Heart left ventricle (tissue), 16 donors: Measurements from ENCODE around the gene SMO. TPM values are rescaled to one million over a fixed set of nuclear protein-coding genes. Genes with fewer than 3 reads are reported as not detected.

Experiments used
- ATAC-seq, 4 donors: fragments of 200-7000 bp; cut with Tn5 transposase; one replicate each; pipeline ENCODE4 v1.9.1; 2020 to 2022; ENCODE audit warnings: moderate library complexity in 4 of 4, mild to moderate bottlenecking in 3 of 4, moderate number of reproducible peaks in 1 of 4
- DNase-seq, 5 donors: peaks; one replicate each; pipeline ENCODE4 v3.0.0-alpha.2; 2020
- H3K27ac ChIP-seq, 12 donors: fragments of 200-600 bp; sonication (generic) in 4 of 12; one replicate each; pipeline versions ENCODE4 v1.5.0 to v1.8.0; 2016 to 2022; ENCODE audit warnings: mild to moderate bottlenecking in 2 of 12
- H3K27me3 ChIP-seq, 9 donors: fragments of 200-600 bp; sonication (generic) in 2 of 9; one replicate each; pipeline versions ENCODE4 v1.5.1 to v1.8.0; 2016 to 2022; ENCODE audit warnings: mild to moderate bottlenecking in 3 of 9
- H3K36me3 ChIP-seq, 9 donors: fragments of 200-600 bp; sonication (generic) in 2 of 9; one replicate each; pipeline versions ENCODE4 v1.5.0 to v1.8.0; 2018 to 2022; ENCODE audit warnings: mild to moderate bottlenecking in 2 of 9
- H3K4me1 ChIP-seq, 12 donors: fragments of 200-600 bp; sonication (generic) in 4 of 12; one replicate each; pipeline versions ENCODE4 v1.5.0 to v1.8.0; 2016 to 2022; ENCODE audit warnings: mild to moderate bottlenecking in 3 of 12
- H3K4me3 ChIP-seq, 12 donors: fragments of 200-600 bp; sonication (generic) in 4 of 12; one replicate each; pipeline versions ENCODE4 v1.5.0 to v1.8.0; 2017 to 2022; ENCODE audit warnings: mild to moderate bottlenecking in 9 of 12, moderate library complexity in 4 of 12
- H3K9me3 ChIP-seq, 12 donors: fragments of 200-600 bp; sonication (generic) in 4 of 12; one replicate each; pipeline versions ENCODE4 v1.5.0 to v1.8.0; 2016 to 2022; ENCODE audit warnings: mild to moderate bottlenecking in 1 of 12
- POLR2A ChIP-seq, 2 donors: fragments of 450-650 bp; IDR thresholded peaks; one replicate each; pipeline ENCODE4 v1.6.1; 2017; ENCODE audit warnings: antibody characterized with exemption in 2 of 2, mild to moderate bottlenecking in 2 of 2, moderate library complexity in 2 of 2
- WGBS, 4 donors: extraction: QIAGEN DNeasy Blood & Tissue Kit in 2 of 4; methylation state at CpG; one replicate each; pipeline versions ENCODE4 v1.1.5 to v1.1.7; 2013 to 2018; 5-methylcytosine and 5-hydroxymethylcytosine counted together
- intact Hi-C, 10 donors: fragments of 100-400 bp; cut with DNase I; formaldehyde crosslinking; loops; one replicate each; pipeline versions ENCODE4 v1.11.1 to v1.14.2; 2022
- long read RNA-seq, 3 donors: library from polyadenylated mRNA; unstranded; transcript quantifications; one replicate each; pipeline ENCODE4 v2.0.0, GENCODE V29; 2020 to 2021
- polyA plus RNA-seq, 2 donors: library from polyadenylated mRNA; stranded (reverse); fragments of 200-250 nt; gene quantifications; one replicate each; pipeline ENCODE4 v1.2.3, GENCODE V29; 2013
- total RNA-seq, 9 donors: library from RNA; depleted of rRNA in 2 of 9; stranded (reverse); fragments of >200 nt in 2 of 9; fragmentation: NEBNext Ultra II Directional in 3 of 9; extraction: Animal tissue kit (Norgen Biotek cat#: 25700) in 3 of 9; gene quantifications; one replicate each; pipeline versions ENCODE4 v1.1.0 to v1.2.4, GENCODE V29; 2016 to 2023
- TF ChIP-seq, protein P1 (sequence below), 12 donors: fragments of 200-600 bp; sonication (generic) in 4 of 12; IDR thresholded peaks; one replicate each; pipeline versions ENCODE4 v1.5.0 to v1.8.0; 2018 to 2022; ENCODE audit warnings: antibody characterized with exemption in 12 of 12, mild to moderate bottlenecking in 5 of 12
- donor health status: ischemic (EF 13 %, LVEDD 7.1; RV severe dilation, severe dysfunction).
- donor health status: healthy with polysubstance abuse.
- donor health status: DM: no; HTN: yes; CAD: no.
- donor health status: DM: no; HTN: no; CAD: no.
- donor health status: ischemic (EF 25% LVEDD 6.9; RV normal size, moderate dysfunction).
- donor health status: ischemic (EF 25% LVEDD 5.7; RV mildly dilated, moderate dysfunction).
- donor health status: healthy.
- donor health status: DM: yes; HTN: yes; CAD: no.
- donor health status: ischemic (EF 35%, LVEDD 5.7; RV mildly dilated, moderate dysfunction).
- donor health status: nonischemic (EF 11% LVEDD 7.7; RV severe dilation, severe dysfunction).
- donor health status: DM: yes; HTN: yes; CAD: no.
- donor health status: PGD.
- donor health status: ischemic (EF 29% LVEDD 5.4; RV normal size, mild dysfunction).
- donor health status: nonischemic (EF 23%, LVEDD 6.1; RV moderate dilation, normal function).

Gene SMO
- total RNA-seq: 1 to 10 TPM; 3.1 to 7.3 (median 3.9) TPM
- 1 to 10 TPM; 1.7 to 3.4 TPM for polyA plus RNA-seq
- long read RNA-seq, donor 1, partial matches to known transcripts: 3 of 5 reads
- long read RNA-seq, donor 1, other reads (novel, unspliced or antisense): 2 of 5 reads
- long read RNA-seq, donor 2, partial matches to known transcripts: 0 of 2 reads
- long read RNA-seq, donor 2, other reads (novel, unspliced or antisense): 2 of 2 reads
- long read RNA-seq, donor 3, partial matches to known transcripts: 2 of 4 reads
- long read RNA-seq, donor 3, other reads (novel, unspliced or antisense): 2 of 4 reads

DNA sequence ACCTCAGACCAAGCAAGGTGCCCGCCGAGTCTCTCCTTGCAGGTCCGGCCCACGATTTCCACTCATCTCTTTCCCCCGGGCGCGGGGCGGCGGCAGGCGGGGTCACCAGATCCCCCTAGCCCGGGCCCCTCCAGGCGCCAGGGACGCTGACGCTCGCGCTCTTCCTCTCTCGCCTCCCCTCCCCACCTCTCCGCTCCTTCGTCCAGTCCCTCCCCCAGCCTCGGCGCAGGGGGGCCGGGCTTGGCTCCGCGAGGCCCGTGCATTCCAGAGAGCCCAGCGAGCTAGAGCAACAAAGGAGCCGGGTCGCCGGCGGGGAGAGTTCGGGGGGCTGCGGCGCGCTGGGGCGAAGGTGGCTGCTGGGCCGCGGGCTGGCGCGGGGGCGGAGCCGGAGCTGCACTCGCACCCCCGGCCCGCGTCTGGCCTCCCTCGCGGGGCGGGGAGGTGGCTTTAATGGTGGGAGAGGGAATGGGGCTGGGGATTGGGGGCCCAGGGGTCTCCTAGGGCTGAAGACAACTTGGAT lies at the start of gene SMO:
Gene SMO (plus strand): TSS at position 262 of the 520 bp plus-strand sequence. CDS start 519 bp downstream, outside the sequence.
- H3K9me3 ChIP-seq: no peaks in the 10 kb centered on the region
- WGBS, 4 donors: 1 to 2% (median 1%) methylated on average over 14 to 48 of the region's 48 CpGs
- peaks cover 0 to 37% (median 0%) of the 10 kb centered on the region in 9 donors for H3K27me3 ChIP-seq
- TF ChIP-seq, protein P1, sequence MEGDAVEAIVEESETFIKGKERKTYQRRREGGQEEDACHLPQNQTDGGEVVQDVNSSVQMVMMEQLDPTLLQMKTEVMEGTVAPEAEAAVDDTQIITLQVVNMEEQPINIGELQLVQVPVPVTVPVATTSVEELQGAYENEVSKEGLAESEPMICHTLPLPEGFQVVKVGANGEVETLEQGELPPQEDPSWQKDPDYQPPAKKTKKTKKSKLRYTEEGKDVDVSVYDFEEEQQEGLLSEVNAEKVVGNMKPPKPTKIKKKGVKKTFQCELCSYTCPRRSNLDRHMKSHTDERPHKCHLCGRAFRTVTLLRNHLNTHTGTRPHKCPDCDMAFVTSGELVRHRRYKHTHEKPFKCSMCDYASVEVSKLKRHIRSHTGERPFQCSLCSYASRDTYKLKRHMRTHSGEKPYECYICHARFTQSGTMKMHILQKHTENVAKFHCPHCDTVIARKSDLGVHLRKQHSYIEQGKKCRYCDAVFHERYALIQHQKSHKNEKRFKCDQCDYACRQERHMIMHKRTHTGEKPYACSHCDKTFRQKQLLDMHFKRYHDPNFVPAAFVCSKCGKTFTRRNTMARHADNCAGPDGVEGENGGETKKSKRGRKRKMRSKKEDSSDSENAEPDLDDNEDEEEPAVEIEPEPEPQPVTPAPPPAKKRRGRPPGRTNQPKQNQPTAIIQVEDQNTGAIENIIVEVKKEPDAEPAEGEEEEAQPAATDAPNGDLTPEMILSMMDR (IDR thresholded peaks at IDR 0.05): no peak
- no peak for TF ChIP-seq POLR2A (IDR thresholded peaks at IDR 0.05)
- peak; percentile 66 to 87 (median 82) for ATAC-seq
- DNase-seq: peak; percentile 41 to 80 (median 57)
- no peaks in the 10 kb centered on the region for H3K36me3 ChIP-seq
- H3K4me3 ChIP-seq: peak within 1 kb of the TSS; percentile 56 to 93 (median 81)
- intact Hi-C loops: no loop called here
- peaks cover 0 to 29% (median 6%) of the 10 kb centered on the region in 12 donors for H3K4me1 ChIP-seq
- peak within 1 kb of the TSS in 6 of 12 donors; percentile 23 to 70 (median 47) for H3K27ac ChIP-seq

- peaks cover 0 to 21% (median 0%) of the 10 kb centered on the region in 9 donors for H3K27me3 ChIP-seq
- no peak for DNase-seq
- intact Hi-C loops: no loop called here
- TF ChIP-seq POLR2A (IDR thresholded peaks at IDR 0.05): no peak
- TF ChIP-seq, protein P1 (IDR thresholded peaks at IDR 0.05): no peak
- no peak overlapping the region for H3K27ac ChIP-seq
- peak overlapping the region in 6 of 12 donors; percentile 55 to 69 (median 66) for H3K4me3 ChIP-seq
- peaks cover 0 to 34% (median 6%) of the 10 kb centered on the region in 12 donors for H3K4me1 ChIP-seq
- no peaks in the 10 kb centered on the region for H3K36me3 ChIP-seq
- 52 to 55% (median 54%) methylated on average over 10 of the region's 10 CpGs for WGBS, 4 donors
- H3K9me3 ChIP-seq: no peaks in the 10 kb centered on the region
- no peak for ATAC-seq
Measured at GRCh38 chr7:129143724-129144094, 44.7 kb upstream of the SMO start.

DNA sequence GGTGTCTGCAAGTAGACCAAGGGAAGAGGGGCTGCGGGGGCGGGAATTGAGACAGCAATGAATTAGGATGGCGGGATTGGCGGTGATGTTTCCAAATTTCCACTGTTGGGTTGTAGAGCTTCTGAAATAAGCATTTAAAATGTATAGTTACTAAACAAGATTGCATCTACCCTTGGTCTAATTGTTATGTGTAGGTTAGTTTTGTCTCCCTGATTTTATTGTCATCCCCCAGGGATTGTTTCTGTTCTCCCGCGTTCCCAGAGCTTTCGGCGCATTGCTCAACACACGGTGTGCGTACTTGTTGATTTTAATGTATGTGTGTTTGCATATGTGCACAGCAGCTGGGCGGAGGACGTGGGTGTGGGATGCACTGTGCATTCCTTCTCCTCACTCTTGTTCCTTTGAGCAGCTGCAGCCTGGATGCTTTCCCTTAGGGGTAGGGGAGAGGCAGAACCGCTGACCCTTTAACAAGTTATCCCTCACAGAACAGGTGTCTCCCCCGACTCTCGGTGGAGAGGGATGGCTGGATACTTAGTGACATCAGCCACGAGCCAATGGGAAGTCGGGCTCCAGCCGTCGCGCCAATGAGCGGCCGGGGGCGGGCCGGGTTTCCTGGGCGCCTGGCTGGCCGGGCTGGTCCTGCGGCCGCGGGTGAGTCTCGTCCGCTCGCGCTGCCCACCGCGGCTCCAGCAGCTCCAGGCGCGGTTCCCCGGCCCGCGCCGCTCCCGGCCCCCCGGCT lies 44.2 kb upstream of the SMO start, which contains the start of gene TSPAN33:
Gene TSPAN33 (plus strand): TSS at position 613 of the 739 bp plus-strand sequence. CDS start 274 bp downstream, outside the sequence.
- peak; percentile 90 to 97 (median 96) for ATAC-seq
- TF ChIP-seq POLR2A (IDR thresholded peaks at IDR 0.05): no peak
- TF ChIP-seq, protein P1 (IDR thresholded peaks at IDR 0.05): no peak
- intact Hi-C loops: no loop called here
- H3K27ac ChIP-seq: peak within 1 kb of the TSS in 2 of 12 donors; percentile 13 to 37
- peaks cover 0 to 39% (median 6%) of the 10 kb centered on the region in 12 donors for H3K4me1 ChIP-seq
- H3K9me3 ChIP-seq: no peaks in the 10 kb centered on the region
- H3K4me3 ChIP-seq: peak within 1 kb of the TSS; percentile 44 to 71 (median 58)
- 1 to 7% (median 2%) methylated on average over 14 to 43 of the region's 43 CpGs for WGBS, 4 donors
- H3K27me3 ChIP-seq: peaks cover 0 to 21% (median 0%) of the 10 kb centered on the region in 9 donors
- DNase-seq: peak; percentile 76 to 88 (median 82)
- no peaks in the 10 kb centered on the region for H3K36me3 ChIP-seq
